HEK293 (cell line): ENCODE measurements around the gene MGME1.

Source experiments
- CTCF ChIA-PET: fragments of 350-600 bp; formaldehyde crosslinking; extraction: SDS; loops from one replicate; lab custom pipeline; 2021; ENCODE audit warnings: antibody characterized with exemption; lab: Yijun Ruan, JAX
- POLR2A ChIA-PET: fragments of 300-600 bp; formaldehyde crosslinking; extraction: SDS; loops from one replicate; lab custom pipeline; 2020; ENCODE audit warnings: antibody characterized with exemption, inconsistent platforms; lab: Yijun Ruan, JAX
- H3K27ac ChIP-seq: fragments of 200-500 bp; sonication (Bioruptor generic); 2 replicates; pipeline ENCODE4 v1.5.1; 2014; ENCODE audit warnings: low read depth, low read length, control low read depth, inconsistent platforms; ENCODE audit errors: extremely low read depth
- H3K36me3 ChIP-seq, 2 experiments: fragments of 200-500 bp in 1 of 2; sonication (Bioruptor generic) in 1 of 2; 1 replicate in 1 of 2; 2 replicates in 1 of 2; pipeline ENCODE4 v1.5.1; 2014 to 2017; ENCODE audit warnings: inconsistent platforms in 2 of 2, low read length in 2 of 2; ENCODE audit not compliant: control insufficient read depth in 2 of 2, insufficient read depth in 1 of 2
- H3K4me1 ChIP-seq: fragments of 200-500 bp; sonication (Bioruptor generic); 2 replicates; pipeline ENCODE4 v1.5.1; 2014; ENCODE audit warnings: mild to moderate bottlenecking, low read length, inconsistent platforms; ENCODE audit not compliant: control insufficient read depth, insufficient read depth
- H3K4me3 ChIP-seq: 2 replicates; pipeline ENCODE4 v1.5.1; 2011; ENCODE audit warnings: low read depth, mild to moderate bottlenecking, control low read depth, low read length, moderate library complexity
- H3K9me3 ChIP-seq: fragments of 200-500 bp; sonication (Bioruptor generic); 2 replicates; pipeline ENCODE4 v1.5.1; 2014; ENCODE audit warnings: low read depth, low read length, inconsistent platforms; ENCODE audit not compliant: control insufficient read depth, insufficient read depth
- BCL11A ChIP-seq: fragments of 450-650 bp; formaldehyde crosslinking; IDR thresholded peaks from 2 replicates; pipeline ENCODE4 v1.5.1; 2016; ENCODE audit warnings: low read depth, missing biosample characterization, missing genetic modification characterization
- HOXC10 ChIP-seq: sonication (generic); formaldehyde crosslinking; IDR thresholded peaks from 2 replicates; pipeline ENCODE4 v1.8.1; 2023; ENCODE audit warnings: mild to moderate bottlenecking, missing genetic modification reagents
- KLF16 ChIP-seq: fragments of 450-650 bp; formaldehyde crosslinking; IDR thresholded peaks from 2 replicates; pipeline ENCODE4 v1.5.1; 2017; ENCODE audit warnings: missing biosample characterization, missing genetic modification characterization
- OVOL3 ChIP-seq: fragments of 450-650 bp; formaldehyde crosslinking; IDR thresholded peaks from 2 replicates; pipeline ENCODE4 v1.5.1; 2016; ENCODE audit warnings: missing biosample characterization, missing genetic modification characterization
- PRDM10 ChIP-seq: fragments of 450-650 bp; formaldehyde crosslinking; IDR thresholded peaks from 2 replicates; pipeline ENCODE4 v1.5.1; 2016; ENCODE audit warnings: missing biosample characterization, missing genetic modification characterization
- SCRT1 ChIP-seq: fragments of 450-650 bp; formaldehyde crosslinking; IDR thresholded peaks from 2 replicates; pipeline ENCODE4 v1.5.1; 2016; ENCODE audit warnings: missing biosample characterization, missing genetic modification characterization, borderline replicate concordance
- SETDB1 ChIP-seq: IDR thresholded peaks from one replicate; pipeline ENCODE4 v1.6.1; 2017; ENCODE audit warnings: mild to moderate bottlenecking, low read length, moderate library complexity, mixed read lengths; ENCODE audit not compliant: insufficient read length
- TRIM28 ChIP-seq: IDR thresholded peaks from 2 replicates; pipeline ENCODE4 v1.6.1; 2011; ENCODE audit warnings: low read length, control low read depth, borderline replicate concordance
- WT1 ChIP-seq: fragments of 450-650 bp; formaldehyde crosslinking; IDR thresholded peaks from 2 replicates; pipeline ENCODE4 v1.5.1; 2016; ENCODE audit warnings: missing biosample characterization, missing genetic modification characterization
- ZBTB26 ChIP-seq: fragments of 450-650 bp; formaldehyde crosslinking; optimal IDR thresholded peaks from 2 replicates; pipeline ENCODE3; 2016; ENCODE audit warnings: missing biosample characterization, mild to moderate bottlenecking, missing genetic modification characterization
- ZBTB44 ChIP-seq: fragments of 450-650 bp; IDR thresholded peaks from 2 replicates; pipeline ENCODE4 v1.5.1; 2018; ENCODE audit warnings: missing biosample characterization, mild to moderate bottlenecking, missing genetic modification characterization
- ZBTB6 ChIP-seq: fragments of 450-650 bp; formaldehyde crosslinking; IDR thresholded peaks from 2 replicates; pipeline ENCODE4 v1.5.1; 2017; ENCODE audit warnings: missing biosample characterization, missing genetic modification characterization
- ZFP3 ChIP-seq: fragments of 450-650 bp; formaldehyde crosslinking; IDR thresholded peaks from 2 replicates; pipeline ENCODE4 v1.5.1; 2016; ENCODE audit warnings: low read depth, missing biosample characterization, missing genetic modification characterization
- ZNF10 ChIP-seq: fragments of 450-650 bp; formaldehyde crosslinking; IDR thresholded peaks from 2 replicates; pipeline ENCODE4 v1.5.1; 2017; ENCODE audit warnings: missing biosample characterization, missing genetic modification characterization
- ZNF155 ChIP-seq: fragments of 450-650 bp; formaldehyde crosslinking; IDR thresholded peaks from 2 replicates; pipeline ENCODE4 v1.5.1; 2016; ENCODE audit warnings: missing biosample characterization, missing genetic modification characterization
- ZNF202 ChIP-seq: fragments of 450-650 bp; formaldehyde crosslinking; IDR thresholded peaks from 2 replicates; pipeline ENCODE4 v1.5.1; 2016; ENCODE audit warnings: missing biosample characterization, missing genetic modification characterization, borderline replicate concordance
- ZNF248 ChIP-seq: fragments of 450-650 bp; formaldehyde crosslinking; IDR thresholded peaks from 2 replicates; pipeline ENCODE4 v1.5.1; 2017; ENCODE audit warnings: missing biosample characterization, missing genetic modification characterization
- ZNF513 ChIP-seq: fragments of 450-650 bp; IDR thresholded peaks from 2 replicates; pipeline ENCODE4 v1.5.1; 2018; ENCODE audit warnings: missing biosample characterization, missing genetic modification characterization
- ZNF518A ChIP-seq: fragments of 450-650 bp; formaldehyde crosslinking; conservative IDR thresholded peaks from 2 replicates; pipeline ENCODE4 v1.5.1; 2016; ENCODE audit warnings: low read depth, missing biosample characterization, missing genetic modification characterization
- ZNF549 ChIP-seq: fragments of 450-650 bp; IDR thresholded peaks from 2 replicates; pipeline ENCODE4 v1.5.1; 2018; ENCODE audit warnings: missing biosample characterization, missing genetic modification characterization, mild to moderate bottlenecking, inconsistent platforms, moderate library complexity
- ZNF596 ChIP-seq: fragments of 450-650 bp; IDR thresholded peaks from 2 replicates; pipeline ENCODE4 v1.5.0; 2018; ENCODE audit warnings: missing biosample characterization, mild to moderate bottlenecking, missing genetic modification characterization, moderate library complexity
- ZNF658 ChIP-seq: fragments of 450-650 bp; formaldehyde crosslinking; IDR thresholded peaks from 2 replicates; pipeline ENCODE4; 2016; ENCODE audit warnings: missing biosample characterization, missing genetic modification characterization
- ZNF670 ChIP-seq: fragments of 450-650 bp; formaldehyde crosslinking; IDR thresholded peaks from 2 replicates; pipeline ENCODE4 v1.5.1; 2016; ENCODE audit warnings: missing biosample characterization, missing genetic modification characterization, low read depth

The MGME1 gene

GRCh38 chr20:17919149-17919548 is 49.7 kb upstream of the MGME1 start:
- CTCF ChIA-PET, result no interaction called here
- TF ChIP-seq OVOL3 (tag by site-specific recombination), result no peak
- TF ChIP-seq BCL11A (tag by site-specific recombination), result no peak
- TF ChIP-seq SCRT1 (tag by site-specific recombination), result no peak
- no peak for TF ChIP-seq ZBTB6 (tag by site-specific recombination)
- no peak for TF ChIP-seq ZFP3
- no peak for TF ChIP-seq PRDM10 (tag by site-specific recombination)
- TF ChIP-seq ZNF155 (tag by site-specific recombination), result no peak
- no peak for TF ChIP-seq ZNF670 (tag by site-specific recombination)
- no peak for TF ChIP-seq ZBTB26 (tag by site-specific recombination)
- no peak for TF ChIP-seq ZNF549 (tag by site-specific recombination)
- TF ChIP-seq ZNF202, result no peak
- no peak for TF ChIP-seq KLF16 (tag by site-specific recombination)
- TF ChIP-seq HOXC10 (CRISPR knock-in tag), result no peak
- TF ChIP-seq ZNF10 (tag by site-specific recombination), result no peak
- TF ChIP-seq ZNF248 (tag by site-specific recombination), result no peak
- no peak for TF ChIP-seq ZBTB44 (tag by site-specific recombination)
- no peak for TF ChIP-seq ZNF596 (tag by site-specific recombination)
- TF ChIP-seq TRIM28, result no peak
- Histone ChIP-seq H3K4me3 (no peak overlapping the region), H3K4me1 (no peaks in the 10 kb centered on the region), H3K9me3 (no peaks in the 10 kb centered on the region), H3K27ac (no peak overlapping the region), H3K36me3 (no peaks in the 10 kb centered on the region)
- POLR2A ChIA-PET, result no interaction called here

- Histone ChIP-seq H3K4me3 (no peak overlapping the region), H3K4me1 (no peaks in the 10 kb centered on the region), H3K27ac (no peak overlapping the region), H3K36me3 (no peaks in the 10 kb centered on the region), H3K9me3 (no peaks in the 10 kb centered on the region)
- ChIA-PET POLR2A (interaction anchor here (0.6 kb wide), 1 partner anchor 18 kb away, joined by 3 read pairs; no protein-coding TSS in a partner anchor), CTCF (no interaction called here)
- TF ChIP-seq ZNF658 (no peak), WT1 (no peak), ZNF518A (no peak), ZNF513 (tag by site-specific recombination) (no peak), SETDB1 (no peak)
These were observed 47.0 kb upstream of the MGME1 start for GRCh38 chr20:17921774-17922173.
